CD4-positive, alpha-beta T cell treated with Interferon gamma for 1 hour (primary cell): ENCODE measurements around the gene OR10AD1.
"Not testable (repeated sequence)": the region's sequence is repeated elsewhere in the genome, so short reads cannot be mapped to it uniquely, and the experiment has no call there.

ENCODE experiments used
- DNase-seq: peaks from one replicate; pipeline ENCODE4 v3.0.0-alpha.2; 2020

OR10AD1 gene, protein sequence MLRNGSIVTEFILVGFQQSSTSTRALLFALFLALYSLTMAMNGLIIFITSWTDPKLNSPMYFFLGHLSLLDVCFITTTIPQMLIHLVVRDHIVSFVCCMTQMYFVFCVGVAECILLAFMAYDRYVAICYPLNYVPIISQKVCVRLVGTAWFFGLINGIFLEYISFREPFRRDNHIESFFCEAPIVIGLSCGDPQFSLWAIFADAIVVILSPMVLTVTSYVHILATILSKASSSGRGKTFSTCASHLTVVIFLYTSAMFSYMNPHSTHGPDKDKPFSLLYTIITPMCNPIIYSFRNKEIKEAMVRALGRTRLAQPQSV

GRCh38 chr12:48203192-48203591 is at the start of gene OR10AD1:
TSS of gene OR10AD1 (minus strand) at chr12:48203292. CDS start at chr12:48203292, 0 bp downstream.
- no peak for DNase-seq

DNA sequence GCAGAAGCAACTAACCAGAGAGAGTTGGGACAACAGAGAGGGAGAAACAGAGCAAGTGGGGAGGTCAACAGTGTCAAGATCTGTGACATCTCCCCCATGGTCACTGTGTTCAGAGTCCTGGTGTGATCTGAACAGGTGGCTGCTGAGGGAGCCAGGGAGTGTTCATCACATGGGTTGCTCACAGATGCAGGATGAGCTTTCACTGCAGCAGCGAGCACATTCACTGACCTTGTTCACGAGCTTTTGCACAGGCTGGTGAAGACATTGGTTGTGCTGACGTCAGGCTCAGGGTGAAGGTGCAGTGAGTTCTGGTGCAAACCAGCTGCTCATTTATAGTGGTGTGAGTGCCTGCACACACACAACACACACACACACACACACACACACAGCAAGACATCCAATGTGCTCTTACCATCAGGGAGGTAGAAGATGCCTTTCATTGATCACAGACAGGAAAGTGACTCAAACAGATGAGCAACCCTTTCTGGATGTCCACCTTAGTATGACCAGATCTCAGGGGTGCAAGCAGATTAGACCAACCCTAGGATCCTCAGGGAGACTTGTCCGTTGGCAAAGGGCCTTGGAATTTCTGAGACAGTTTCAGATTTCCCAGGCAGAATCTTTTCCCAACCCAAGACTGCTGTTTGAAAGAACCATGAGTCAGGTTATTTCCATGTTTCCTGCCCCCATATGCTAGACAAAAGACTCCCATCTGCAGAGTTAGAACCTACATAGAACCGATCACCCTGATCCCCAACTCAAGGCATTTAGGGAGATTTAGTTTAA is 44.3 kb upstream of the OR10AD1 start:
- no peak for DNase-seq

- DNase-seq = no peak
Measured at GRCh38 chr12:48237162-48237561, 34.1 kb upstream of the OR10AD1 start.

DNA sequence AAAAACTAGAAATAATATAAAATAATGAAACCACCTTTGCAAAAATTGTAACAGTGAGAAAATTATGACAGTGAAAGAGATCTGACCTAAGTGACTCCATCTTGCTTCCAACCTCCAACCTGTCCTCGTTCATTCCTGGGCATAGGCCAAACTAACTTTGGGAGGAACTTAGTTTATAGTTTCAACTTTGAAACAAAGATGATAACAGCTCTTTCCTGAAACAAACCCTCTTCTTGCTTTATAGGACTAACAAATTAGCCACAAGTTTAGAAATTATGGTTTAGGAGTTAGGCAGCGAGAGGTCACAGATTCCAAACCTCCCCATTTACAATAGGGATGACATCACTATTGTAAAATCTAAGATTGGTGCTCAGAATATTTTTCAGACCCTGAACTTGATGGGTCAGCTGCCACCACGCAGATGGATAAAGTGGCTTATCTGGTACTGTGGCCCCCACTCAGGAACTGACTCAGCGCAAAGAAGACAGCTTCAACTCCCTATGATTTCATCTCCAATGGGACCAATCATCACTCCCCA is 32.8 kb upstream of the OR10AD1 start:
- no peak for DNase-seq

DNA sequence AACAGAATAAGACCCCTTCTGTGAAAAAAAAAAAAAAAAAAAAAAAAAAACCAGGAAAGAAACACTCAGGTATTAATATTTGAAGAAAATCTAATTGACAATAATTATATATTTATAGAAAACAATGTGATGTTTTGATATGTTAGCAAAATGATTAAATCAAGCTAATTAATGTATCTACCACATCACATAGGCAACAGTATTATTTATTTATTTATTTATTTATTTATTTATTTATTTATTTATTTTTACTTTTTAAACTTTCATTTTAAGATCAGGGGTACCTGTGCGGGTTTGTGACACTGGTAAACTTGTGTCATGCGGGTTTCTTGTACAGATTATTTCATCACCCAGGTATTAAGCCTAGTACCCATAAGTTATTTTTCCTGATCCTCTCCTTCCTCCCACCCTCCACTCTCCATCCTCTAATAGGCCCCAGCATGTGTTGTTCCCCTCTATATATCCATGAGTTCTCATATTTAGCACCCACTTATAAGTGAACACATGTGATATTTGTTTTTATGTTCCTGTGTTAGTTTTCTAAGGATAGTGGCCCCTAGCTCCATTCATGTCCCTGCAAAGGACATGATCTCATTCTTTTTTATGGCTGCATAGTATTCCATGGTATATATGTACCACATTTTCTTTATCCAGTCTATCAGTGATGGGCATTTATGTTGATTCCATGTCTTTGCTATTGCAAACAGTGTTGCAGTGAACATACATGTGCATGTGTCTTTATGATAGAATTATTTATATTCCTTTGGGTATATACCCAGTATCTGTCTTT is 28.3 kb upstream of the OR10AD1 start:
- not testable (repeated sequence) for DNase-seq

DNA sequence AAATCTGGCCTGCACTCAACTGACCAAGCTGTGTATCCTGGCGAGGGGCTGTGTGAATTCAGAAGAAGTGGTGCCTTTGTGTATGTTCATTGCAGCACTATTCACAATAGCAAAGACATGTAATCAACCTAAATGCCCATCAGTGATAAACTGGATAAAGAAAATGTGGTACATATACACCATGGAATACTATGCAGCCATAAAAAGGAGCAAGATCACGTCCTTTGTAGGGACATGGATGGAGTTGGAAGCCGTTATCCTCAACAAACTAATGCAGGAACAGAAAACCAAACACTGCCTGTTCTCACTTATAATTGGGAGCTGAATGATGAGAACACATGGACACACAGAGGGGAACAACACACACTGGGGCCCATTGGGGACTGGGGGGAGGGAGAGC is 21.4 kb upstream of the OR10AD1 start:
- DNase-seq = not testable (repeated sequence)

DNA sequence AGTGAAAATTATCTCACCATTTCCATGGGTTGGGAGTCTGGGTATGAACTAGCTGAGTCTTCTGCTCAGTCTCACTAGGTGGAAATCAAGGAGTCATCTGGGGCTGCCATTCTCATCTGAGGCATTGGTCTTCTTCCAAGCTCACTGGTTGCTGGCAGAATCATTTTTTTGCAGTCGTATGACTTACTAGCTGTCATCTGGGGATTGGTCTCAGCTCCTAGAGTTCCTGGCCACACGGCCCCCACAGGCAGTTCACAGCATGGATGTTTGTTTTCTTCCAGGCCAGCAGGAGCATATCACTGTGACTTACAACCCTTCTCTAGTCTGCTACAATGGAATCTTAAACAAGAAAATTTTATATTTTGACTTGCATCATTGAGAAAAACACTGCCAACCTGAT is 18.6 kb upstream of the OR10AD1 start:
- no peak for DNase-seq

DNA sequence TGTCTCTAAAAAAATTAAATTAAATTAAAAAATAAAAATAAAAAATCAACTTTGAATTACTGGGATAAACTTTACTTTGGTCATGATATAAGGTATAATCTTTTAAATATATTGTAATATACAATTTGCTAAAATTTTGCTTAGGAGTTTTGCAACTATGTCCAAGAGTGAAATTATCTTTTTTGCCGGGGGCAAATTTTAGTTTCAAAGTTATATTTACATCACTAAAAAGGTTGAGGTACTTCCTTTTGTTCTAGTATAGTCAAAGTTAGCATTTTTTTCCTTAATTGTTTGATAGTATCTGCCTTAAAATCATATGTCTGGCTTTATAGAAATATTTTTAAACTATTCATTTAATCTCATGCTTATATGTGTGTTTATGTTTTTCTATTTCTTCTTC is 17.6 kb upstream of the OR10AD1 start:
- DNase-seq = no peak

DNA sequence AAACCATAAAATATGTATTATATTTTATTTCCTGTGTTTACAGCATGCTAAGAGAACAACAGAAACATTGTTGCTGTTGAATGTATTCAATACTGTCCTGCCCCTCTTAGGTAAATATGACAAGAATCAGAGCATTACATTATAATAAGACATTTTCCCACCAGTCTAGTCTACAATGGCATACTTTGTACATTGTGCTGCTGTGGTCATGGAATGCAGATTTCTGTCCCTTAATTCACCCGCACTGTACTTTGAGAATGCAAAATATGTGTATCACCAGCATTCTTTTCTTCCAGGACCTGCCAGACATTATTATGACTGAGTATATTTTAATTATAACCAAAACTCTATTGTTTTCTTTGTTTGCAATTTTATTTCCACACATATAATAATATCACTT is 16.5 kb upstream of the OR10AD1 start:
- no peak for DNase-seq

- DNase-seq = no peak
Measured at GRCh38 chr12:48216785-48217184, 13.7 kb upstream of the OR10AD1 start.

- DNase-seq = not testable (repeated sequence)
Measured at GRCh38 chr12:48209495-48209894, 6.4 kb upstream of the OR10AD1 start.

- DNase-seq = no peak
Measured at GRCh38 chr12:48202766-48203165, 326 bp downstream of the OR10AD1 start.

GRCh38 chr12:48201516-48201915 is 1.6 kb downstream of the OR10AD1 start:
- no peak for DNase-seq

GRCh38 chr12:48201091-48201490 is 2.0 kb downstream of the OR10AD1 start:
- no peak for DNase-seq

DNA sequence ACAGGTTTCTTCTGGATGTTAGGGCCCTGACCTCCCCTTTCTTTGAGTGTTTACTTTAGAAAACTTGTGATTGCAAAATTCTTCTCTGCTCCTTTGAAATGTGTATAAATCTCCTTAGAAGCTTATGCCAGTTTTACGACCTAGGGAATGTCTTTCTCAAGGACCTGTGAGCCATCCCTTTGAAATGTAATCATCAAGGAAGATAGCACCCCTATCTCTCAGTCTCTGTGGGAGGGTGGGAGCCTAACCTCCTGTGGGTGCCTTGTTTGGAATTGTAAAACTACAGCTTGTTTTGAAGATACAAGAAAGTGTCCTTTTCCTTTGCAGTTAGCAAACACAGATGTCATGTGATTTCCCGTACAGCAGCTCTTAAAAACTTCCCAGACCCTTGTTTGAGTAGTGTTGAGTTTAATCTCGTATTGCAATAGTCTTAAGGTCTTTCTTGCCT is 3.3 kb downstream of the OR10AD1 start:
- DNase-seq = peak; percentile 28

GRCh38 chr12:48198985-48199384 is 4.1 kb downstream of the OR10AD1 start:
- DNase-seq = no peak

DNA sequence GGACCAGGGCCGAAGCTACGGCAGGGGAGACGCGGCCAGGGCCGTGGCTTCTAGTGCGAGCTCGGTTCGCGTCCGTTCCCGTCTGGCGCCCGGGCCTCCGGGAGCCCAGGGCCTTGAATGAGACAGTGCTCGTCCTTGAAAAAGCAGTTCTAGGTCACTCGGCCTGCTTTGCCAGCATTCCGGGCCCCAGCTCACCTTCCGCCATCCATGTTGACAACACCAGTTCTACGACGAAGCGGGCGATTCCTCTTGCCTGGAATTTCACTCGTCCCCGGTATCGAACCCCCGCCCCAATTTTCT is 4.5 kb downstream of the OR10AD1 start:
- peak; percentile 26 for DNase-seq

- DNase-seq = peak; percentile 94
Measured at GRCh38 chr12:48197971-48198671, 5.0 kb downstream of the OR10AD1 start.

DNA sequence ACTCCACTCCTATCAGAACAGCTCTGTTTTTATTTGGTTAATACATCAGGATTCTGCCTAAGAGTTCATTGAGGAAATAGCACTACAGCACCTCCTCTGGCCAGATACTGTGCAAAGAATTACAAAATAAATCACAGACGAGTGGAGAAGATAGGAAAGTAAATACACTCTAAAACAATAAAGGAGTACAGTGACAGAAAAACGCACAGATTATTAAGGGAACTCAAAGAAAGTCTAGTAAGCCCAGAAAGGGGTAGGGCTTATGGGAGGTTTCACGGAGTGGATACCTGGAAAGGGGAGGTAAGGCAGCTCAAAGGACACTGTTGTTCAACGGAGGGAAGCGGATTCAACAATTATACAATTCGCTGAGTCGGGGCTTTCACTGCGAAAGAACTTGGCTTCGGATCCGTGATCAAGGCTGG is 5.5 kb downstream of the OR10AD1 start:
- DNase-seq = no peak

DNA sequence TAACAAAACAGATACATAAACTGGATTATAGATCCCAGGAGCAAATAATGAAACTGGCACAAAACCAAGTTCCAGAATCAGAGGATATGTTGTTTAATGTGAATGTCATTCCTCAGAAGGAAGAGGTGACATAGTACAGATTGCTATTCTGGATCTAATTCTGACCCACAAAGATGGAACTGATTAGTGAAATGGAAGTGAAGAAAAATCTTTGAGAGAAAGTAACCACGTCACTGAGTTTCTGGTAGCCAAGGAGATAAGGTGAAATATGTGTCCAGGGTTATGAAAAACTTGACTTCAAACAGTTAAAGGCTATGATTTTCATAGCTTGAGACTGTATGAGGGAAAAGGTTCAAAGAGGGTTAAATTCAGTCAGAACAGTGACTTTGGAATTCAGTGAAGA is 8.3 kb downstream of the OR10AD1 start:
- DNase-seq = no peak

- DNase-seq = no peak
Measured at GRCh38 chr12:48193623-48194022, 9.5 kb downstream of the OR10AD1 start.

DNA sequence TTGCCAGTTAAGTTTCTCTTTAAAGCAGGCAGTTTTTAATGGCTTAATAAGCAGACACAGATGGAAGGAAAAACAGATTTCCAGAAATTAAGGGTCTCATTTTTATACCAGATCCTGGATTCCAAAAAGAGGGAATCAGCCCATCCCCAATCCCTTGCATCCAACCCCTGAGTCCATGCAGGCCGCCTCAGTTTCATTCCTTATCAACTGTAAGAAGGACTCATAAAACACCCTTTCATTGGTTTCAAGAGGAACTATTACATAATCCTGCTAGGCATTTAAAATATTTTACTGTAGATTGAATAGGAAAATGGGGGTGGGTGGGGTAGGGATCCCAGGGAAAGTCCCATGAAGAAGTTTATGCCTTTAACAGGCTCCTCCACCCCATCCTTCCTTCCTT is 10.2 kb downstream of the OR10AD1 start:
- no peak for DNase-seq

DNA sequence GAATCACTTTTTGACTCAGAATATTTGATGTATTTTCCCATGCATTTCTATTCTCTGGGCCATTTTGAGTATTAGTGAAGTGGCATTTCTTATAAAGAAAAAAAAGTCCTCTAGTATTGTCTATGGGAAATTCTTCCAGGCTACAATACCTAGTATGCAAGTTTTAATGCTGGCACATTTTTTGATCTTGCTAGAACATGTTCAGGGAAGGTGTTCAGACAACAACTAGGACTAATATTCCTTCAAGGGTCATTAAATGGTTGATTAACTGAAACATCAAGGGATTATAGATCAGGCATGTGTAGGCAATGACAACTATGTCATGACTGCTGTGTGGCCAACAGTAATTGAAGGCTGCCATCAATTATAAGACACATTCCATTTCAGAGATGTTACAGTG is 12.0 kb downstream of the OR10AD1 start:
- no peak for DNase-seq
